ENCODE measurements around the gene TNFAIP3.

DNA sequence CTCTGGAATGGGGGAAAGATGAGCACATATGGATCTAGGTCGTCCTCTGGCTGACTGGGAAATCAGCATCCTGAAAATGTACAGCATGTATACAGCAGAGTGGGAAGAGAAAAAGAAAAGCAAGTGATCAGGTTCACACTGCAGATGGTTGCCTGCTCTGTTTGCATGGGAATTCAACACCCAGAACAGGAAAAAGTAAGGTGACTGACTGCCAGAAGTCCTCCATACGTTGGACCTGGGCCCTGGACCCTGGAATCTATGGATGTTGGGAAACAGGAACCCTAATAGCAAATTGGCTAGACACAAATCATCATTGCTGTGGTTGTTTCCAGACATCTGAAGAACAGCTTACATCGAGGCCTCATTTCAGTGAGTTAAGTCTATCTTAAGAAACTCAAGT is 30.3 kb upstream of the TNFAIP3 start:
- TF ChIP-seq, protein P1, sequence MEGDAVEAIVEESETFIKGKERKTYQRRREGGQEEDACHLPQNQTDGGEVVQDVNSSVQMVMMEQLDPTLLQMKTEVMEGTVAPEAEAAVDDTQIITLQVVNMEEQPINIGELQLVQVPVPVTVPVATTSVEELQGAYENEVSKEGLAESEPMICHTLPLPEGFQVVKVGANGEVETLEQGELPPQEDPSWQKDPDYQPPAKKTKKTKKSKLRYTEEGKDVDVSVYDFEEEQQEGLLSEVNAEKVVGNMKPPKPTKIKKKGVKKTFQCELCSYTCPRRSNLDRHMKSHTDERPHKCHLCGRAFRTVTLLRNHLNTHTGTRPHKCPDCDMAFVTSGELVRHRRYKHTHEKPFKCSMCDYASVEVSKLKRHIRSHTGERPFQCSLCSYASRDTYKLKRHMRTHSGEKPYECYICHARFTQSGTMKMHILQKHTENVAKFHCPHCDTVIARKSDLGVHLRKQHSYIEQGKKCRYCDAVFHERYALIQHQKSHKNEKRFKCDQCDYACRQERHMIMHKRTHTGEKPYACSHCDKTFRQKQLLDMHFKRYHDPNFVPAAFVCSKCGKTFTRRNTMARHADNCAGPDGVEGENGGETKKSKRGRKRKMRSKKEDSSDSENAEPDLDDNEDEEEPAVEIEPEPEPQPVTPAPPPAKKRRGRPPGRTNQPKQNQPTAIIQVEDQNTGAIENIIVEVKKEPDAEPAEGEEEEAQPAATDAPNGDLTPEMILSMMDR (IDR thresholded peaks at IDR 0.05), result no peak
- no peak for TF ChIP-seq POLR2A (IDR thresholded peaks at IDR 0.05)

All from uterus (tissue), 2 donors.